Left hindlimb (tissue), 1 donor: ENCODE results near the gene PRXL2C.

Experiments
- DNase-seq: peaks from one replicate; pipeline ENCODE4 v3.0.0-alpha.2; 2018

The PRXL2C gene

DNA sequence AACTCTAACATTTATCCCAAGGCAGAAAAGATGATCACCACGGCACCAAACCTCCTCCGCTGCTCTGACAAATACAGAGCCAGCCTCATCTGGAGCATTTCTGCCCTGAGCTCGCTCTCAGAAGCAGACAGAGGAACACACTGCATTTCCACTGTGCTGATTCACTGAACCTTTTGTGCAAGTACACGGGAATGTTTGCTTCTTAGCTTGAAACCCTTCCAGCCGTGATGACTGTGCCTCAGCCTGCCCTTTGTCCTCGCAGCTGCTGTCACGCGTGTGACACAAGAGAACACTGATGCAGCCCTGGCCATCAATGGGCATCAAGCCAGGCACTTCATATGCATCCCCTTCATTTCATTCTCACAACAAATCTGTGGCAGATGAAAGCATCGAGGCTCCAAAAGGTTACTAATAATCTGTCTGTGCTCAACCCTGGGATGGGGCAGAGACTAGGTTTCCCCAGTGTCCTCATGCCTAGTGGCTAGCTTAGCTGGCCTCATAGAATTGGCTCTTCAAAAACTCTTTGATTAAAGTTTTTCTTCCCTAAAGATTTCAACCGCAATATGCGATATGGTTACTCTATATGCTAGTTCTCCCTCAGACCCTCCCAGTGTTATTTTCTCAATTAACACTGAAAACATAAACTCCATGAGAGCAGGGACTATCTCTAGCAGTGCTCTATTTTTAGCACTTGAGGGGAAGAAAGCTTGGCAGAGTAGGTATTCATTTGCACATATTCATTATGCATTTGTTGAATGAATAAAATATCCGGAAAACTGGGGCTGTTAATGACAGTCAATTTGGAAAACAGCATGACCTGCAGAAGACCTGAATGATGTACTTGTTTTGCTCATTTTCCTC is 42.8 kb downstream of the PRXL2C start:
- peak; percentile 35 for DNase-seq

DNA sequence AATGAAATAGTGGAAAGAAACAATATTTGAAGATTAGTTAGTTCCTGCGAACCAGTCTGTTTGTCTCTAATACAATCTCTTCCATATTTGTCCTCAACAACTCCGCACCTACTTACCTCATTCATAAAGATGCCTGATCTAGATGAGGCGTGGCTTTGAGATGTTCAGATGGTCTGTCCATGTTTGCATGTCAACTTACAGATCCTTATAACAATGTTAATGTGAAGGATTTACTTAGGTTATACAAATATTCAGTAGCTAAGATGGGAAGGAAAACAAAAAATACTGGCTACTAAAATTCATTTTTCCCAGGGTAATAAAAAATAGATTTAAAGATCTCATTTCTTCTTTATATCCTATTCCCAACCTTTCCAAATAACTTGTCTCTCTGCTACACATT is 43.8 kb downstream of the PRXL2C start:
- no peak for DNase-seq

DNA sequence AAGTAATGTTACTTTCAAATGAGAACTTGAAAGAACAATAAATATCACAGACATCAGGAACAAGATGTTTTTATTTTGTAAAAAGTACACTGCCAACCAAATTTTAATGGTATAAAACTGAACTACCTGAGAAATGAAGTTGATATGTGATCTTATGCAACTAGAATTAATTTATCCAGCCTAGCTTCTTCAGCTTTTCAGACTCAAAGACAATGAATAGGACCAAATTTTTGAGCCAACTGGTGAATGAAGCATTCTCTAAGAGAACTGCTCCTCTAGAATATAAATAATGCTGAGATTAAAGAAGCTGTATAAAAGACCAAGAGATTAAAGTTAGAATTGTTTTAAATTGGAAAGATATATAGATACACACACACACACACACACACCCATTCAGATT is 45.4 kb downstream of the PRXL2C start:
- DNase-seq, result no peak

DNA sequence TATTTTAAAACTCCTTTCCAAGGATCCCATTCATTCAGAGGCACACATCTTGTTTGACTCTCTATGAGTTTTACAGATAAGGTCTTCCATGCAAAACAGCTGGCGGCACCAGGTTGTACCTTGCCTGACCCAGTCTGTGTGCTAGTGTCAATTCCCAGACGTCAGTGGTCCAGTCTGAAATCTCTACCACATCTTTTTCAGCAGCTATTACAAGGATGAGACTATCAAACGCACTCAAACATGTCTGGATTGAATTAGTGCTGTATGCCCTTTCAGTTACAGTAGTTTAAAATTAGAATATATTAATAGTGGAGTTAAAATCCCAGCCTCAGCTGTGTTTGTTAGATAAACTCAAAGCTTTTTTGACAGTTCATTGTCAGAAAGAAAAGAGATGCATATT is 47.1 kb downstream of the PRXL2C start:
- no peak for DNase-seq

DNA sequence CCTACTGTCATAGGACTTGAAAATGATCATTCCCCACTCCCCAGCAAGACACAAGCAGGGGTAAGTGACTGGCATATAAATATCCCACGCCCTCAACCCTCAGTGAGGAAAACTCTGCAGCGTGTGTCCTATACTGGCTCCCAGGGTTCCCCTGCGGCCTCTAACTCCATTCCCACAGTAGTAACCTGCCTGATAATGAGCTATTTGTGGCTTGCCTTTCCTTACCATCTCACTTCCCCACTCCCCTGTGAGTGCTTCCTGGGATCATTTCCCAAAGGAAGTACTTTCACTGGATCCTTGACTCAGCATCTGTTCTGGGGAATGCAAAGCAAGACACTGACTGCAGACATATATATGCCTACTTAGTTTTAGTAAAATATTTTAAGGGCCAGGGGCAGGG is 49.8 kb downstream of the PRXL2C start:
- no peak for DNase-seq

DNA sequence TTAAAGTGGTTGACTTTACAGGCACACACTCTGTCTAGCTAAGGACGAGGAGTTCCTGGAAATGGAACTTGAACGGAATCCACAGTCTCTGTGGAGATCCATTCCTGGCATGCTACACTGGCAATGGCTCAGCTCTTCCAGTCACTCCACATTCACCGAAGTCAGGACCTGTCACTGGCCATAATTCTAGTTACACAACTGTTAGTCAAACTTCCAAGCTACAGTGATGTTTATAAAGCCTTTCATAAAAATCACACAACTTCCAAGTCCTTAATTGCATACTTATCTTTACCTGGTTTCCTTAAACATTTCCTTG is 51.2 kb downstream of the PRXL2C start:
- no peak for DNase-seq

DNA sequence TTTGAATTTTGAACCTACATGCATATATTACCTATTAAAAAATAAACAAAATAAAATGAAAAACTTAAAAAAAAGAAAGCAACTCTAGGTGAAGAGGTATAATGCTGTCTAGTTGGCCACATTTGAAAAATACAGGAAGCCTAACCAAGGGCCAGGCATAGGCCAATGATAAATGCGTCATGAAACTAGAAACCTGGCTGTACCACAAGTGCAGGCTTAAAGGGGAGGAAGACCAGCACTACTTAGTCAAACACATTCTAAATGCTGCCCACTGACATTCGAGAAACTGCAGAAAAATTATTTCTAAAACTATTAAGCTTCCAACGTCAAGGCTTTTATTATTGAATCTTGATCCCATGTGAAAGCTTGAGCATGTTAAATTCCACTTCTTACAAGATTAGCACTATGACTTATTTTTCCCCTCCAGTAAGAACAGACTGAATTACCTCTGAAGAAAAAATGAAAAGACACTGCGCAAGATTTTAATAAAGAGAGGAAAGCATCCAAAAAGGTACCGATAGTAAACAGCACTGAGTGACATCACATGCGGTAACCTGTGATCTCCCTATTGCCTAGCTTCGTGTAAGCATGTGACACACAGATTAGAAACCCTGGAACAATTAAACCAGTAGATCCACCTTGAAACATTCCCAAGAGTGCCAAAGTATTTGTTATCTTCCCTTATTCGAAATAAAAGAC is 51.7 kb downstream of the PRXL2C start:
- peak; percentile 40 for DNase-seq

DNA sequence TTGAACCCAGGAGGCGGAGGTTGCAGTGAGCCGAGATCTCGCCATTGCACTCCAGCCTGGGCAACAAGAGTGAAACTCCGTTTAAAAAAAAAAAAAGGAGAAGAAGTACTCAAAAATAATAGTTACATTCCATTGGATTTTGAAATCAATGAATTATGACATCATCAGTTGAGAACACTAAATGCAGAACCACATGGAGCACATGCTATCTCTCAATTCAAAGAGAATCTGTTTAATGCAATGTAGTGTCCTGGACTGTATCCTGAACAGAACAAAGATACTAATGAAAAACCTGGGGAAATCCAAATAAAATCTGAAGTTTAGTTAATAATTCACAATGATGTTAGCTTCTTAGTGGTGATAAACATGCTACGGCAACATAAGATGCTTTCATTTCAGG is 55.8 kb downstream of the PRXL2C start:
- no peak for DNase-seq

DNA sequence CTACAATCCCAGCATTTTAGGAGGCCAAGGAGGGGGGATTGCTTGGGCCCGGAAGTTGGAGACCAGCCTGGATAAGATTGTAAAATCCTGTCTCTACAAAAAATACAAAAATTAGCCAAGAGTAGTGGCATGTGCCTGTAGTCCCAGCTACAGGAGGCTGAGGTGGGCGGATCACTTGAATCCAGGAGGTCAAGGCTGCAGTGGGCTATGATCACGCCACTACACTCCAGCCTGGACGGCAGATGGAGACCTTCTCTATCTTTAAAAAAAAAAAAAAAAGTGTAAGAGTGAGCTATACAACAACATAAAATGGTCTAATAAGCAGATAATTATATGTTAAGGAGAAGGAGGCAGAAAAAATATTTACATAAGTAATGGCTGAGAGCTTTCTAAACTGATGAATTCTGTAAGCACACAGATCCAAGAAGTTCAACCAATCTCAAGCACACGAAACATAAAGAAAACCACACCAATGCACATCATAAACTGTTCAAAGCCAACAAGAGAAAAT is 58.5 kb downstream of the PRXL2C start:
- DNase-seq, result no peak
